WTC11 (cell line): Measurements from ENCODE around the gene ATL2.

ENCODE experiments used
- JUN ChIP-seq: sonication (generic); formaldehyde crosslinking; IDR thresholded peaks from 2 replicates; pipeline ENCODE4 v1.8.0; 2023; ENCODE audit warnings: mild to moderate bottlenecking, missing genetic modification reagents
- NFE2L1 ChIP-seq: sonication (generic); formaldehyde crosslinking; IDR thresholded peaks from 2 replicates; pipeline ENCODE4 v1.8.1; 2023; ENCODE audit warnings: missing genetic modification reagents
- SP1 ChIP-seq: sonication (generic); formaldehyde crosslinking; conservative IDR thresholded peaks from 2 replicates; pipeline ENCODE4 v1.8.1; 2022; ENCODE audit warnings: missing genetic modification reagents
- ZNF671 ChIP-seq: fragments of 250-450 bp; sonication (Bioruptor Pico); IDR thresholded peaks from 2 replicates; pipeline ENCODE4 v1.8.0; 2021; ENCODE audit warnings: mild to moderate bottlenecking
- TF ChIP-seq, protein P1 (sequence below): fragments of 200-600 bp; IDR thresholded peaks from 2 replicates; pipeline ENCODE4 v1.8.0; 2022; ENCODE audit warnings: antibody characterized with exemption
- TF ChIP-seq, protein P2 (sequence below): sonication (generic); formaldehyde crosslinking; IDR thresholded peaks from 2 replicates; pipeline ENCODE4 v1.8.1; 2023; ENCODE audit warnings: mild to moderate bottlenecking, missing genetic modification reagents, borderline replicate concordance
- TF ChIP-seq, protein P3 (sequence below): sonication (generic); formaldehyde crosslinking; IDR thresholded peaks from 2 replicates; pipeline ENCODE4 v1.8.0; 2022; ENCODE audit warnings: mild to moderate bottlenecking, missing genetic modification reagents
- TF ChIP-seq, protein P4 (sequence below): sonication (generic); formaldehyde crosslinking; IDR thresholded peaks from 2 replicates; pipeline ENCODE4 v1.8.1; 2023; ENCODE audit warnings: mild to moderate bottlenecking, missing genetic modification reagents, moderate library complexity
- TF ChIP-seq, protein P5 (sequence below): sonication (generic); formaldehyde crosslinking; IDR thresholded peaks from 2 replicates; pipeline ENCODE4 v1.8.0; 2023; ENCODE audit warnings: missing genetic modification reagents
- TF ChIP-seq, protein P6 (sequence below): sonication (generic); formaldehyde crosslinking; IDR thresholded peaks from 2 replicates; pipeline ENCODE4 v1.8.0; 2022; ENCODE audit warnings: missing genetic modification reagents

DNA sequence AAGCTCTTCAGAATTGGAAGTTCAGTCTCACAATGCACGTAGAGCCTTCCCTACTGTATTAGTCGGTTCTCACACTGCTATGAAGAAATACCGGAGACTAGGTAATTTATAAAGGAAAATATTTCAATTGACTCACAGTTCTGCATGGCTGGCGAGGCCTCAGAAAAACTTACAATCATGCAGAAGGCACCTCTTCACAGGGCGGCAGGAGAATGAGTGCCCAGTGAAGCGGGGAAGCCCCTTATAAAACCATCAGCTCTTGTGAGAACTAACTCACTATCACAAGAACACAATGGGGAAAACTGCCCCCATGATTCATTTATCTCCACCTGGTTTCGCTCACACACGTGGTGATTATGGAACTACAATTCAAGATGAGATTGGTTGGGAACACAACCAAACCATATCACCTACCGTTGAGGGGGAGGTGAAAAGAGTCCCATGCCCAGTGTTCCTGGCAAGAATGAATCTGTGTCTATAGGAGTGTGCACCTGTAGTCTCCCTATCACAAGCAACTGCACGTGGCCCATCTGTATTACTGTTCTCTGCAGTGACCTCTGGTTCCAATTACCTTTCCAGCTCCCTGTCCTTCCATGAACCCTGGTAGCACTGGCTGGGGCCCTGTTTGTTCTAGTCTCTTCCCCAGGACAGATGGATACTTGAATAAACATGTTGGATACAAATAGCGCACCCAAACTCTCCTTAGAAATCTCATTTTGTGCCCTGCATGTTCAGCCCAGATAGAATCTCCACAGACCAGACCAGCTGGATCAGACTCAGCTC lies 44.4 kb upstream of the ATL2 start:
- TF ChIP-seq, protein P1, sequence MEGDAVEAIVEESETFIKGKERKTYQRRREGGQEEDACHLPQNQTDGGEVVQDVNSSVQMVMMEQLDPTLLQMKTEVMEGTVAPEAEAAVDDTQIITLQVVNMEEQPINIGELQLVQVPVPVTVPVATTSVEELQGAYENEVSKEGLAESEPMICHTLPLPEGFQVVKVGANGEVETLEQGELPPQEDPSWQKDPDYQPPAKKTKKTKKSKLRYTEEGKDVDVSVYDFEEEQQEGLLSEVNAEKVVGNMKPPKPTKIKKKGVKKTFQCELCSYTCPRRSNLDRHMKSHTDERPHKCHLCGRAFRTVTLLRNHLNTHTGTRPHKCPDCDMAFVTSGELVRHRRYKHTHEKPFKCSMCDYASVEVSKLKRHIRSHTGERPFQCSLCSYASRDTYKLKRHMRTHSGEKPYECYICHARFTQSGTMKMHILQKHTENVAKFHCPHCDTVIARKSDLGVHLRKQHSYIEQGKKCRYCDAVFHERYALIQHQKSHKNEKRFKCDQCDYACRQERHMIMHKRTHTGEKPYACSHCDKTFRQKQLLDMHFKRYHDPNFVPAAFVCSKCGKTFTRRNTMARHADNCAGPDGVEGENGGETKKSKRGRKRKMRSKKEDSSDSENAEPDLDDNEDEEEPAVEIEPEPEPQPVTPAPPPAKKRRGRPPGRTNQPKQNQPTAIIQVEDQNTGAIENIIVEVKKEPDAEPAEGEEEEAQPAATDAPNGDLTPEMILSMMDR, result no peak
- TF ChIP-seq, protein P2, sequence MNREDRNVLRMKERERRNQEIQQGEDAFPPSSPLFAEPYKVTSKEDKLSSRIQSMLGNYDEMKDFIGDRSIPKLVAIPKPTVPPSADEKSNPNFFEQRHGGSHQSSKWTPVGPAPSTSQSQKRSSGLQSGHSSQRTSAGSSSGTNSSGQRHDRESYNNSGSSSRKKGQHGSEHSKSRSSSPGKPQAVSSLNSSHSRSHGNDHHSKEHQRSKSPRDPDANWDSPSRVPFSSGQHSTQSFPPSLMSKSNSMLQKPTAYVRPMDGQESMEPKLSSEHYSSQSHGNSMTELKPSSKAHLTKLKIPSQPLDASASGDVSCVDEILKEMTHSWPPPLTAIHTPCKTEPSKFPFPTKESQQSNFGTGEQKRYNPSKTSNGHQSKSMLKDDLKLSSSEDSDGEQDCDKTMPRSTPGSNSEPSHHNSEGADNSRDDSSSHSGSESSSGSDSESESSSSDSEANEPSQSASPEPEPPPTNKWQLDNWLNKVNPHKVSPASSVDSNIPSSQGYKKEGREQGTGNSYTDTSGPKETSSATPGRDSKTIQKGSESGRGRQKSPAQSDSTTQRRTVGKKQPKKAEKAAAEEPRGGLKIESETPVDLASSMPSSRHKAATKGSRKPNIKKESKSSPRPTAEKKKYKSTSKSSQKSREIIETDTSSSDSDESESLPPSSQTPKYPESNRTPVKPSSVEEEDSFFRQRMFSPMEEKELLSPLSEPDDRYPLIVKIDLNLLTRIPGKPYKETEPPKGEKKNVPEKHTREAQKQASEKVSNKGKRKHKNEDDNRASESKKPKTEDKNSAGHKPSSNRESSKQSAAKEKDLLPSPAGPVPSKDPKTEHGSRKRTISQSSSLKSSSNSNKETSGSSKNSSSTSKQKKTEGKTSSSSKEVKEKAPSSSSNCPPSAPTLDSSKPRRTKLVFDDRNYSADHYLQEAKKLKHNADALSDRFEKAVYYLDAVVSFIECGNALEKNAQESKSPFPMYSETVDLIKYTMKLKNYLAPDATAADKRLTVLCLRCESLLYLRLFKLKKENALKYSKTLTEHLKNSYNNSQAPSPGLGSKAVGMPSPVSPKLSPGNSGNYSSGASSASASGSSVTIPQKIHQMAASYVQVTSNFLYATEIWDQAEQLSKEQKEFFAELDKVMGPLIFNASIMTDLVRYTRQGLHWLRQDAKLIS (CRISPR knock-in tag), result no peak
- no peak for TF ChIP-seq JUN (CRISPR knock-in tag)
- TF ChIP-seq, protein P3, sequence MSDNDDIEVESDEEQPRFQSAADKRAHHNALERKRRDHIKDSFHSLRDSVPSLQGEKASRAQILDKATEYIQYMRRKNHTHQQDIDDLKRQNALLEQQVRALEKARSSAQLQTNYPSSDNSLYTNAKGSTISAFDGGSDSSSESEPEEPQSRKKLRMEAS, result no peak
- TF ChIP-seq NFE2L1 (CRISPR knock-in tag), result no peak
- TF ChIP-seq SP1, result no peak
- TF ChIP-seq, protein P4, sequence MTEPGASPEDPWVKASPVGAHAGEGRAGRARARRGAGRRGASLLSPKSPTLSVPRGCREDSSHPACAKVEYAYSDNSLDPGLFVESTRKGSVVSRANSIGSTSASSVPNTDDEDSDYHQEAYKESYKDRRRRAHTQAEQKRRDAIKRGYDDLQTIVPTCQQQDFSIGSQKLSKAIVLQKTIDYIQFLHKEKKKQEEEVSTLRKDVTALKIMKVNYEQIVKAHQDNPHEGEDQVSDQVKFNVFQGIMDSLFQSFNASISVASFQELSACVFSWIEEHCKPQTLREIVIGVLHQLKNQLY (CRISPR knock-in tag), result no peak
- TF ChIP-seq ZNF671, result no peak
- TF ChIP-seq, protein P5, sequence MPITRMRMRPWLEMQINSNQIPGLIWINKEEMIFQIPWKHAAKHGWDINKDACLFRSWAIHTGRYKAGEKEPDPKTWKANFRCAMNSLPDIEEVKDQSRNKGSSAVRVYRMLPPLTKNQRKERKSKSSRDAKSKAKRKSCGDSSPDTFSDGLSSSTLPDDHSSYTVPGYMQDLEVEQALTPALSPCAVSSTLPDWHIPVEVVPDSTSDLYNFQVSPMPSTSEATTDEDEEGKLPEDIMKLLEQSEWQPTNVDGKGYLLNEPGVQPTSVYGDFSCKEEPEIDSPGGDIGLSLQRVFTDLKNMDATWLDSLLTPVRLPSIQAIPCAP (CRISPR knock-in tag), result no peak
- TF ChIP-seq, protein P6, sequence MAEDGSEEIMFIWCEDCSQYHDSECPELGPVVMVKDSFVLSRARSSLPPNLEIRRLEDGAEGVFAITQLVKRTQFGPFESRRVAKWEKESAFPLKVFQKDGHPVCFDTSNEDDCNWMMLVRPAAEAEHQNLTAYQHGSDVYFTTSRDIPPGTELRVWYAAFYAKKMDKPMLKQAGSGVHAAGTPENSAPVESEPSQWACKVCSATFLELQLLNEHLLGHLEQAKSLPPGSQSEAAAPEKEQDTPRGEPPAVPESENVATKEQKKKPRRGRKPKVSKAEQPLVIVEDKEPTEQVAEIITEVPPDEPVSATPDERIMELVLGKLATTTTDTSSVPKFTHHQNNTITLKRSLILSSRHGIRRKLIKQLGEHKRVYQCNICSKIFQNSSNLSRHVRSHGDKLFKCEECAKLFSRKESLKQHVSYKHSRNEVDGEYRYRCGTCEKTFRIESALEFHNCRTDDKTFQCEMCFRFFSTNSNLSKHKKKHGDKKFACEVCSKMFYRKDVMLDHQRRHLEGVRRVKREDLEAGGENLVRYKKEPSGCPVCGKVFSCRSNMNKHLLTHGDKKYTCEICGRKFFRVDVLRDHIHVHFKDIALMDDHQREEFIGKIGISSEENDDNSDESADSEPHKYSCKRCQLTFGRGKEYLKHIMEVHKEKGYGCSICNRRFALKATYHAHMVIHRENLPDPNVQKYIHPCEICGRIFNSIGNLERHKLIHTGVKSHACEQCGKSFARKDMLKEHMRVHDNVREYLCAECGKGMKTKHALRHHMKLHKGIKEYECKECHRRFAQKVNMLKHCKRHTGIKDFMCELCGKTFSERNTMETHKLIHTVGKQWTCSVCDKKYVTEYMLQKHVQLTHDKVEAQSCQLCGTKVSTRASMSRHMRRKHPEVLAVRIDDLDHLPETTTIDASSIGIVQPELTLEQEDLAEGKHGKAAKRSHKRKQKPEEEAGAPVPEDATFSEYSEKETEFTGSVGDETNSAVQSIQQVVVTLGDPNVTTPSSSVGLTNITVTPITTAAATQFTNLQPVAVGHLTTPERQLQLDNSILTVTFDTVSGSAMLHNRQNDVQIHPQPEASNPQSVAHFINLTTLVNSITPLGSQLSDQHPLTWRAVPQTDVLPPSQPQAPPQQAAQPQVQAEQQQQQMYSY (CRISPR knock-in tag), result no peak
